Coronary artery (tissue), 2 donors: ENCODE data around the gene TMEFF2.

Experiments used
- DNase-seq: peaks from one replicate; pipeline ENCODE4 v3.0.0-alpha.2; 2017; ENCODE audit warnings: low spot score
- H3K27ac ChIP-seq, 2 donors: fragments of 200-600 bp; sonication (generic); one replicate each; pipeline ENCODE4 v1.5.1; 2016 to 2019
- H3K4me3 ChIP-seq: fragments of 200-600 bp; sonication (generic); 2 replicates; pipeline ENCODE4 v1.5.1; 2016; ENCODE audit warnings: mild to moderate bottlenecking, moderate library complexity
- TF ChIP-seq, protein P1 (sequence below): fragments of 200-600 bp; sonication (generic); IDR thresholded peaks from one replicate; pipeline ENCODE4 v1.5.1; 2019; ENCODE audit warnings: antibody characterized with exemption

TMEFF2 gene

DNA sequence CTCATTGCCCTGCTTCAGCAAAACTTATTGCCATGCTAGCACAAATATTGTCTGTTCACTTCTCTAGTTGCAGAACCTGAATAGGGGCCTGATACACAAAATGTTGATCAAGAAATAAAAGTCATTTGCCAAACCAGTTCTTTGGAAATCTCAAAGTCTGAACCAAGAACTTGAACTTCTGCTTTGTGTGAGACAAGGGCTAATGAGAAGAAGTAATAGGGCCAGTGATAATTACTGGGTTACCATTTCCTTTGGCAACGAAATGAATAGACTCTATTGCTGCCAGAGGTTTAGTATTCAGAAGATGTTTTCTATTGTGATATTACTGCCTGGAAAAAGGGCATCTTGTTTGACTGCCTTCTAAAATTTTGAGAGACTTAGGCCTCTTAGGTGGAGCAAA, 35.0 kb downstream of the TMEFF2 start:
- no peak overlapping the region for H3K27ac ChIP-seq
- TF ChIP-seq, protein P1, sequence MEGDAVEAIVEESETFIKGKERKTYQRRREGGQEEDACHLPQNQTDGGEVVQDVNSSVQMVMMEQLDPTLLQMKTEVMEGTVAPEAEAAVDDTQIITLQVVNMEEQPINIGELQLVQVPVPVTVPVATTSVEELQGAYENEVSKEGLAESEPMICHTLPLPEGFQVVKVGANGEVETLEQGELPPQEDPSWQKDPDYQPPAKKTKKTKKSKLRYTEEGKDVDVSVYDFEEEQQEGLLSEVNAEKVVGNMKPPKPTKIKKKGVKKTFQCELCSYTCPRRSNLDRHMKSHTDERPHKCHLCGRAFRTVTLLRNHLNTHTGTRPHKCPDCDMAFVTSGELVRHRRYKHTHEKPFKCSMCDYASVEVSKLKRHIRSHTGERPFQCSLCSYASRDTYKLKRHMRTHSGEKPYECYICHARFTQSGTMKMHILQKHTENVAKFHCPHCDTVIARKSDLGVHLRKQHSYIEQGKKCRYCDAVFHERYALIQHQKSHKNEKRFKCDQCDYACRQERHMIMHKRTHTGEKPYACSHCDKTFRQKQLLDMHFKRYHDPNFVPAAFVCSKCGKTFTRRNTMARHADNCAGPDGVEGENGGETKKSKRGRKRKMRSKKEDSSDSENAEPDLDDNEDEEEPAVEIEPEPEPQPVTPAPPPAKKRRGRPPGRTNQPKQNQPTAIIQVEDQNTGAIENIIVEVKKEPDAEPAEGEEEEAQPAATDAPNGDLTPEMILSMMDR: no peak
- no peak for DNase-seq
- H3K4me3 ChIP-seq: no peak overlapping the region

DNA sequence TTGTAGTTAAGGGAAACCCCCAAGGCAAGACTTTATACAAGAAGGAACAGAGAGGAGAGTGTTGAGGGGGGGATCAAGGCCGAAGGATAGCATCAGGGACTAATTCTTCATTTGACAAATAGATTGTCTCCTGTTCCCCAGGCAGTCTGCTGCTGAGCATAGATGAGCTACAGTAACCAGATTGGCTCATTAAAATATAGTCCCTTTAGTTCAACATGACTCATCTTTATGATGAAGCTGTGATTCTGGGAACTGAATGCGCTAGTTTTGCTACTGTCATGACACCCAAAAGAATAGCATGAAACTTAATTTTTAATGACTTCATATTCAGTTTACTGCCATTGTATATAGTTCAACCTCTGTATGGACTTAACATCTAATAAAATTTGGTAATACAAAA, 35.5 kb downstream of the TMEFF2 start:
- Histone ChIP-seq H3K27ac (no peak overlapping the region), H3K4me3 (no peak overlapping the region)
- DNase-seq: no peak
- TF ChIP-seq, protein P1: no peak

- DNase-seq: no peak
- H3K4me3 ChIP-seq: no peak overlapping the region
- no peak overlapping the region for H3K27ac ChIP-seq
- TF ChIP-seq, protein P1: no peak
Measured at GRCh38 chr2:192157776-192158175, 37.0 kb downstream of the TMEFF2 start.

GRCh38 chr2:192155511-192156118, 39.1 kb downstream of the TMEFF2 start:
- H3K27ac ChIP-seq: no peak overlapping the region
- no peak overlapping the region for H3K4me3 ChIP-seq
- DNase-seq: no peak
- TF ChIP-seq, protein P1: no peak

DNA sequence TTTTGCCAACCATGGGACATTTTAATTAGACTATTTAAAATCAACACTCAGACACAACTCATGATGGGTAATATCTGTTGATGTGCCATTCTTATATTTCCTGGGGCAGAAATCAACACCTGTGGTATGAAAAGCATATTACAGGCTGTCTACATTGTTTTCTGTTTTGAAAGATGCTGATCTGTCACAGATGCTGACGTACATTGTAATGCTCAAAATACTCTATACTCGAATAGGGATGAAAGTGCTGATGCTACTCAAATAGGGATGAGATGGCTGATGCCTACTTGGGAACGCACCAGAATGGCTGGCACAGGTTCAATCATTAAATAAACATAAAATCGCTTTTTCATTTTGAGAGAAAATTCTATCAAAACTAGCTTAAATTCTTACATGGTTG, 41.2 kb downstream of the TMEFF2 start:
- TF ChIP-seq, protein P1: no peak
- H3K27ac ChIP-seq: no peak overlapping the region
- H3K4me3 ChIP-seq: no peak overlapping the region
- DNase-seq: no peak

GRCh38 chr2:192151853-192152252, 42.9 kb downstream of the TMEFF2 start:
- TF ChIP-seq, protein P1: no peak
- H3K27ac ChIP-seq: no peak overlapping the region
- no peak overlapping the region for H3K4me3 ChIP-seq
- no peak for DNase-seq

- TF ChIP-seq, protein P1: no peak
- no peak overlapping the region for H3K27ac ChIP-seq
- no peak overlapping the region for H3K4me3 ChIP-seq
- DNase-seq: no peak
Measured at GRCh38 chr2:192150166-192150565, 44.6 kb downstream of the TMEFF2 start.
